IMR-90 (cell line): Measurements from ENCODE around the gene CERS1. TPM values are rescaled to one million over a fixed set of nuclear protein-coding genes. Genes with fewer than 3 reads are reported as not detected.

Source experiments
- ATAC-seq: fragments of 200-7000 bp; cut with Tn5 transposase; 2 replicates; pipeline ENCODE4 v1.9.1; 2020; ENCODE audit warnings: low read depth, mild to moderate bottlenecking, moderate library complexity
- BruUV-seq: library from RNA; stranded (reverse); fragments of 400-500 nt; replicated peaks from 2 replicates; lab custom pipeline; 2021; lab: Mats Ljungman, UMichigan
- CTCF ChIA-PET: fragments of 300-600 bp; formaldehyde crosslinking; extraction: SDS; loops from one replicate; lab custom pipeline; 2021; ENCODE audit warnings: antibody characterized with exemption; lab: Yijun Ruan, JAX
- POLR2A ChIA-PET: fragments of 300-600 bp; sonication (Branson Sonifier 250); formaldehyde crosslinking; loops from one replicate; lab custom pipeline; 2022; ENCODE audit warnings: antibody characterized with exemption; ENCODE audit not compliant: unreplicated experiment; lab: Charles Lee
- DNase-seq: peaks from one replicate; pipeline ENCODE4 v3.0.0; 2013
- H2AFZ ChIP-seq: replicated peaks from 2 replicates; pipeline ENCODE3; 2013; ENCODE audit warnings: low read length, mild to moderate bottlenecking; ENCODE audit not compliant: poor library complexity
- H2AK5ac ChIP-seq: 2 replicates; pipeline ENCODE4 v1.6.1; 2013; ENCODE audit warnings: low read depth, low read length, inconsistent platforms
- H2AK9ac ChIP-seq: replicated peaks from 2 replicates; pipeline ENCODE3; 2013; ENCODE audit warnings: mild to moderate bottlenecking, low read depth, low read length, moderate library complexity; ENCODE audit not compliant: poor library complexity
- H2BK120ac ChIP-seq: 2 replicates; pipeline ENCODE4 v1.6.1; 2013; ENCODE audit warnings: low read depth, low read length, inconsistent platforms
- H2BK15ac ChIP-seq: 3 replicates; pipeline ENCODE4 v1.6.1; 2013; ENCODE audit warnings: low read depth, low read length, inconsistent platforms
- H2BK20ac ChIP-seq: 2 replicates; pipeline ENCODE4 v1.6.1; 2013; ENCODE audit warnings: low read depth, mild to moderate bottlenecking, inconsistent platforms, low read length, moderate library complexity
- H2BK5ac ChIP-seq: 2 replicates; pipeline ENCODE4 v1.6.1; 2013; ENCODE audit warnings: mild to moderate bottlenecking, low read depth, low read length, inconsistent platforms; ENCODE audit not compliant: poor library complexity, severe bottlenecking
- H3K14ac ChIP-seq: replicated peaks from 2 replicates; pipeline ENCODE4 v1.6.1; 2013; ENCODE audit warnings: low read depth, low read length, inconsistent platforms
- H3K18ac ChIP-seq: 2 replicates; pipeline ENCODE4 v1.6.1; 2013; ENCODE audit warnings: low read depth, low read length, control low read depth
- H3K23ac ChIP-seq: 2 replicates; pipeline ENCODE4 v1.6.1; 2013; ENCODE audit warnings: low read depth, low read length, inconsistent platforms
- H3K27ac ChIP-seq: 2 replicates; pipeline ENCODE4 v1.5.1; 2013; ENCODE audit warnings: mild to moderate bottlenecking, control low read depth, low read length; ENCODE audit not compliant: insufficient read depth
- H3K27me3 ChIP-seq: 2 replicates; pipeline ENCODE4 v1.6.1; 2013; ENCODE audit warnings: low read length; ENCODE audit not compliant: control insufficient read depth, insufficient read depth
- H3K36me3 ChIP-seq: 2 replicates; pipeline ENCODE4 v1.6.1; 2013; ENCODE audit warnings: low read length, mixed read lengths; ENCODE audit not compliant: control insufficient read depth, insufficient read depth
- H3K4ac ChIP-seq: 2 replicates; pipeline ENCODE4 v1.6.1; 2013; ENCODE audit warnings: low read depth, low read length, inconsistent platforms
- H3K4me1 ChIP-seq: 2 replicates; pipeline ENCODE4 v1.6.1; 2013; ENCODE audit warnings: low read length, mixed read lengths; ENCODE audit not compliant: control insufficient read depth, insufficient read depth
- H3K4me2 ChIP-seq: 2 replicates; pipeline ENCODE4 v1.6.1; 2013; ENCODE audit warnings: low read depth, mild to moderate bottlenecking, control low read depth, low read length, moderate library complexity
- H3K4me3 ChIP-seq: 2 replicates; pipeline ENCODE4 v1.5.1; 2013; ENCODE audit warnings: low read depth, mild to moderate bottlenecking, control low read depth, low read length, moderate library complexity; ENCODE audit not compliant: insufficient read depth
- H3K56ac ChIP-seq: 2 replicates; pipeline ENCODE4 v1.6.1; 2013; ENCODE audit warnings: low read length, inconsistent platforms; ENCODE audit not compliant: insufficient read depth; ENCODE audit errors: extremely low read depth
- H3K79me1 ChIP-seq, 2 experiments: 2 replicates each; pipeline ENCODE4 v1.6.1; 2013; ENCODE audit warnings: low read length in 2 of 2, inconsistent platforms in 1 of 2, low read depth in 1 of 2
- H3K9ac ChIP-seq: 2 replicates; pipeline ENCODE4 v1.6.1; 2013; ENCODE audit warnings: low read depth, low read length, control low read depth
- H3K9me1 ChIP-seq: 2 replicates; pipeline ENCODE4 v1.6.1; 2013; ENCODE audit warnings: low read length, inconsistent platforms; ENCODE audit not compliant: insufficient read depth
- H3K9me3 ChIP-seq: 2 replicates; pipeline ENCODE4 v1.6.1; 2013; ENCODE audit warnings: low read length; ENCODE audit not compliant: control insufficient read depth, insufficient read depth
- H4K20me1 ChIP-seq: 2 replicates; pipeline ENCODE4 v1.6.1; 2013; ENCODE audit warnings: low read length, inconsistent platforms; ENCODE audit not compliant: insufficient read depth
- H4K5ac ChIP-seq: 2 replicates; pipeline ENCODE4 v1.6.1; 2013; ENCODE audit warnings: mild to moderate bottlenecking, low read depth, low read length, control low read depth
- H4K8ac ChIP-seq, 2 experiments: 2 replicates each; pipeline ENCODE4 v1.6.1; 2013; ENCODE audit warnings: low read depth in 2 of 2, low read length in 2 of 2, control low read depth in 1 of 2, inconsistent platforms in 1 of 2
- H4K91ac ChIP-seq: 2 replicates; pipeline ENCODE4 v1.6.1; 2013; ENCODE audit warnings: low read depth, low read length, inconsistent platforms; ENCODE audit not compliant: insufficient read depth
- BHLHE40 ChIP-seq: fragments of 150-350 bp; IDR thresholded peaks from 2 replicates; pipeline ENCODE4 v1.6.1; 2016; ENCODE audit warnings: mild to moderate bottlenecking, low read depth, low read length
- CEBPB ChIP-seq: IDR thresholded peaks from 2 replicates; pipeline ENCODE4 v1.6.1; 2012; ENCODE audit warnings: low read depth, low read length, improper control_type of control experiment
- CHD1 ChIP-seq: IDR thresholded peaks from 2 replicates; pipeline ENCODE4 v1.6.1; 2012; ENCODE audit warnings: low read depth, low read length, improper control_type of control experiment
- FOS ChIP-seq: fragments of 150-350 bp; IDR thresholded peaks from 2 replicates; pipeline ENCODE4 v1.6.1; 2016; ENCODE audit warnings: low read depth, low read length
- MAFK ChIP-seq: IDR thresholded peaks from 2 replicates; pipeline ENCODE4 v1.6.1; 2012; ENCODE audit warnings: low read depth, low read length, improper control_type of control experiment
- MAZ ChIP-seq: IDR thresholded peaks from 2 replicates; pipeline ENCODE4 v1.6.1; 2012; ENCODE audit warnings: low read depth, mild to moderate bottlenecking, low read length, improper control_type of control experiment, moderate library complexity, borderline replicate concordance
- MXI1 ChIP-seq: IDR thresholded peaks from 2 replicates; pipeline ENCODE4 v1.6.1; 2012; ENCODE audit warnings: low read depth, mild to moderate bottlenecking, low read length, moderate library complexity, borderline replicate concordance
- NFE2L2 ChIP-seq: fragments of 150-350 bp; IDR thresholded peaks from 2 replicates; pipeline ENCODE4 v1.6.1; 2016; ENCODE audit warnings: low read depth, mild to moderate bottlenecking, low read length
- POLR2A ChIP-seq: IDR thresholded peaks from 2 replicates; pipeline ENCODE4 v1.6.1; 2012; ENCODE audit warnings: mild to moderate bottlenecking, low read depth, low read length
- RAD21 ChIP-seq: IDR thresholded peaks from 2 replicates; pipeline ENCODE4 v1.6.1; 2012; ENCODE audit warnings: low read length, improper control_type of control experiment
- RCOR1 ChIP-seq: IDR thresholded peaks from 2 replicates; pipeline ENCODE4 v1.6.1; 2012; ENCODE audit warnings: mild to moderate bottlenecking, low read length, improper control_type of control experiment; ENCODE audit not compliant: insufficient replicate concordance
- RFX5 ChIP-seq: IDR thresholded peaks from 2 replicates; pipeline ENCODE4 v1.8.0; 2012; ENCODE audit warnings: low read depth, mild to moderate bottlenecking, low read length, moderate library complexity
- SMC3 ChIP-seq: fragments of 150-350 bp; IDR thresholded peaks from 2 replicates; pipeline ENCODE4 v1.6.1; 2016; ENCODE audit warnings: low read depth, mild to moderate bottlenecking, antibody characterized with exemption, low read length, moderate library complexity
- WGBS, 2 experiments: methylation state at CpG; one replicate each; pipeline versions ENCODE4 v1.1.5 to v1.1.7; 2013; ENCODE audit warnings: missing lambda C conversion rate in 2 of 2; ENCODE audit not compliant: insufficient read length in 1 of 2; ENCODE audit errors: extremely low coverage in 2 of 2; 5-methylcytosine and 5-hydroxymethylcytosine counted together
- dilution Hi-C: fragments of 300-500 bp; cut with HindIII; formaldehyde crosslinking; loops from one replicate; pipeline ENCODE4 v1.14.3; 2018; ENCODE audit warnings: low sequenced_read_pairs; ENCODE audit not compliant: unreplicated experiment
- in situ Hi-C: fragments of 300-500 bp; cut with MboI; formaldehyde crosslinking; loops from 3 replicates; pipeline ENCODE4 v1.14.3; 2019; ENCODE audit warnings: low sequenced_read_pairs, inconsistent platforms, mixed read lengths
- intact Hi-C: fragments of 100-400 bp; cut with micrococcal nuclease; formaldehyde crosslinking; loops from 2 replicates; pipeline ENCODE4 v1.10.0; 2022
- polyA plus RNA-seq, 3 experiments: library from polyadenylated mRNA; depleted of rRNA; stranded (reverse); fragments of >200 nt; gene quantifications; 2 replicates each; pipeline ENCODE4 v1.2.3, GENCODE V29; 2012; ENCODE audit warnings: low replicate concordance in 1 of 3
- total RNA-seq: library from RNA; depleted of rRNA; stranded (reverse); fragments of >200 nt; gene quantifications from 2 replicates; pipeline ENCODE4 v1.2.3, GENCODE V29; 2012
- TF ChIP-seq, protein P1 (sequence below): conservative IDR thresholded peaks from 2 replicates; pipeline ENCODE4 v1.5.1; 2012; ENCODE audit warnings: mild to moderate bottlenecking, low read depth, low read length, improper control_type of control experiment
- TF ChIP-seq, protein P2 (sequence below): fragments of 150-350 bp; IDR thresholded peaks from 2 replicates; pipeline ENCODE4 v1.6.1; 2017; ENCODE audit warnings: mild to moderate bottlenecking, antibody characterized with exemption, low read length, low read depth
- TF ChIP-seq, protein P3 (sequence below): fragments of 150-350 bp; IDR thresholded peaks from 2 replicates; pipeline ENCODE4 v1.6.1; 2016; ENCODE audit warnings: low read depth, mild to moderate bottlenecking, low read length, moderate library complexity, borderline replicate concordance

The CERS1 gene
- total and polyA plus RNA-seq, 2 of the 4 experiments (the other 2 are of a cell fraction), result 0.90 to 4.3 TPM

DNA sequence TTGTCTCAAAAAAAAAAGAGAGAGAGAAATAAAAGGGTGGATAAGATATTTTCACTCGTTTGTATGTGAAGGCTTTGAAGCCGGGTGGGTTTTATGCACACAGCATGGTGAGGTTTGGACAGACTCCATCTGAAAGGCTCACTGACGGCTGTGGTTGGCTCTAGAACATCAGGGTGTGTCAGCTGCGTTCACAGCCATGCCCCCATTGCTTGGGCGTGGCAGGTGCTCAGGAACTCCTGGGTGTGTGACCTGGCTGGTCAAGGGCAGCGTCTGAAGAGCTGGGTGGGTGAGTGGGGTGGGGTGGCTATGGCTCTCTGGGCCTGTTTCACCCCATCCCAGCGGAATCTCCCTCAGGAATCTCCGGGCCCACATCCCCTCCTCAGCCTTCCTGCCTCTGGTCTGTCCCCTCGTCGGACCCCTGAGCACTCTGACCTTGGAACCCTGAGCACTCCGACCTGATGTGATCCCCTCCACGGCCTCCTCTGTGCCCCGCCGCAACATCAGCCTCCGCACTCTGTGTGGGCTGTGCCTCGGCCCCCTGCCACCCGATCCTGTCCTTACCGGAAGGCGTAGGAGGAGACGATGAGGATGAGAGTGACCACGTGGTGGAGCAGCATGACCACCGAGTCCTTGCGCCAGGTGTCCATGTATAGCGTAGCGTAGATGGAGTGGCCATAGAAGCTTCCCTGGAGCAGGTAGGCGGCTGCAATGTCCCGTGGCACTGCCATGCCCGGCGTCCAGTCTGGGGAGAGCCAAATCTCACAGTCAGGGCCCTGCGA, 12.2 kb downstream of the CERS1 start:
- H2BK5ac ChIP-seq, result no peak overlapping the region
- ChIA-PET POLR2A (no interaction called here), CTCF (no interaction called here)
- no peak overlapping the region for H3K4me3 ChIP-seq
- H3K9me3 ChIP-seq, result no peaks in the 10 kb centered on the region
- H3K23ac ChIP-seq, result no peak overlapping the region
- no peak overlapping the region for H4K91ac ChIP-seq
- no peaks in the 10 kb centered on the region for H3K27me3 ChIP-seq
- no peaks in the 10 kb centered on the region for H3K4me1 ChIP-seq
- no TSS peak for BruUV-seq
- no peak overlapping the region for H3K27ac ChIP-seq
- no peaks in the 10 kb centered on the region for H3K79me1 ChIP-seq
- H2AFZ ChIP-seq, result no peak overlapping the region
- no peak overlapping the region for H2BK120ac ChIP-seq
- intact Hi-C loops (no loop called here), in situ Hi-C loops (no loop called here), dilution Hi-C loops (no loop called here)
- H4K5ac ChIP-seq, result no peak overlapping the region
- TF ChIP-seq FOS (no peak), RCOR1 (no peak), CHD1 (no peak), RAD21 (no peak), CEBPB (no peak), MXI1 (no peak), POLR2A (no peak), SMC3 (no peak), NFE2L2 (no peak), BHLHE40 (no peak), RFX5 (no peak), MAFK (no peak), MAZ (no peak)
- TF ChIP-seq, protein P1, sequence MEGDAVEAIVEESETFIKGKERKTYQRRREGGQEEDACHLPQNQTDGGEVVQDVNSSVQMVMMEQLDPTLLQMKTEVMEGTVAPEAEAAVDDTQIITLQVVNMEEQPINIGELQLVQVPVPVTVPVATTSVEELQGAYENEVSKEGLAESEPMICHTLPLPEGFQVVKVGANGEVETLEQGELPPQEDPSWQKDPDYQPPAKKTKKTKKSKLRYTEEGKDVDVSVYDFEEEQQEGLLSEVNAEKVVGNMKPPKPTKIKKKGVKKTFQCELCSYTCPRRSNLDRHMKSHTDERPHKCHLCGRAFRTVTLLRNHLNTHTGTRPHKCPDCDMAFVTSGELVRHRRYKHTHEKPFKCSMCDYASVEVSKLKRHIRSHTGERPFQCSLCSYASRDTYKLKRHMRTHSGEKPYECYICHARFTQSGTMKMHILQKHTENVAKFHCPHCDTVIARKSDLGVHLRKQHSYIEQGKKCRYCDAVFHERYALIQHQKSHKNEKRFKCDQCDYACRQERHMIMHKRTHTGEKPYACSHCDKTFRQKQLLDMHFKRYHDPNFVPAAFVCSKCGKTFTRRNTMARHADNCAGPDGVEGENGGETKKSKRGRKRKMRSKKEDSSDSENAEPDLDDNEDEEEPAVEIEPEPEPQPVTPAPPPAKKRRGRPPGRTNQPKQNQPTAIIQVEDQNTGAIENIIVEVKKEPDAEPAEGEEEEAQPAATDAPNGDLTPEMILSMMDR, result no peak
- TF ChIP-seq, protein P2, sequence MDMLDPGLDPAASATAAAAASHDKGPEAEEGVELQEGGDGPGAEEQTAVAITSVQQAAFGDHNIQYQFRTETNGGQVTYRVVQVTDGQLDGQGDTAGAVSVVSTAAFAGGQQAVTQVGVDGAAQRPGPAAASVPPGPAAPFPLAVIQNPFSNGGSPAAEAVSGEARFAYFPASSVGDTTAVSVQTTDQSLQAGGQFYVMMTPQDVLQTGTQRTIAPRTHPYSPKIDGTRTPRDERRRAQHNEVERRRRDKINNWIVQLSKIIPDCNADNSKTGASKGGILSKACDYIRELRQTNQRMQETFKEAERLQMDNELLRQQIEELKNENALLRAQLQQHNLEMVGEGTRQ, result no peak
- TF ChIP-seq, protein P3, sequence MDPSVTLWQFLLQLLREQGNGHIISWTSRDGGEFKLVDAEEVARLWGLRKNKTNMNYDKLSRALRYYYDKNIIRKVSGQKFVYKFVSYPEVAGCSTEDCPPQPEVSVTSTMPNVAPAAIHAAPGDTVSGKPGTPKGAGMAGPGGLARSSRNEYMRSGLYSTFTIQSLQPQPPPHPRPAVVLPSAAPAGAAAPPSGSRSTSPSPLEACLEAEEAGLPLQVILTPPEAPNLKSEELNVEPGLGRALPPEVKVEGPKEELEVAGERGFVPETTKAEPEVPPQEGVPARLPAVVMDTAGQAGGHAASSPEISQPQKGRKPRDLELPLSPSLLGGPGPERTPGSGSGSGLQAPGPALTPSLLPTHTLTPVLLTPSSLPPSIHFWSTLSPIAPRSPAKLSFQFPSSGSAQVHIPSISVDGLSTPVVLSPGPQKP, result no peak
- no peak overlapping the region for H3K14ac ChIP-seq
- no peak overlapping the region for H2BK15ac ChIP-seq
- no peak for ATAC-seq
- no peaks in the 10 kb centered on the region; the same call in 1 of the 2 replicates for H3K36me3 ChIP-seq
- H2AK9ac ChIP-seq, result no peak overlapping the region
- no peak overlapping the region for H3K4me2 ChIP-seq
- no peak for DNase-seq
- WGBS, 2 experiments, result 89% methylated on average over 23 of the region's 30 CpGs; no CpG with 5 or more reads in 1 of the 2 experiments
- H3K56ac ChIP-seq, result no peak overlapping the region
- no peak overlapping the region for H4K8ac ChIP-seq
- no peaks in the 10 kb centered on the region; the same call in 1 of the 2 replicates for H3K9me1 ChIP-seq
- H4K20me1 ChIP-seq, result no peaks in the 10 kb centered on the region
- no peak overlapping the region for H3K9ac ChIP-seq
- no peak overlapping the region for H2AK5ac ChIP-seq
- no peak overlapping the region for H3K4ac ChIP-seq
- no peak overlapping the region for H3K18ac ChIP-seq
- no peak overlapping the region for H2BK20ac ChIP-seq
